ENCODE data around the gene PDS5B. TPM values are rescaled to one million over a fixed set of nuclear protein-coding genes. Genes with fewer than 3 reads are reported as not detected.

PDS5B gene
- total RNA-seq, 2 experiments from 2014 or later = 39.8 to 40.6 TPM

DNA sequence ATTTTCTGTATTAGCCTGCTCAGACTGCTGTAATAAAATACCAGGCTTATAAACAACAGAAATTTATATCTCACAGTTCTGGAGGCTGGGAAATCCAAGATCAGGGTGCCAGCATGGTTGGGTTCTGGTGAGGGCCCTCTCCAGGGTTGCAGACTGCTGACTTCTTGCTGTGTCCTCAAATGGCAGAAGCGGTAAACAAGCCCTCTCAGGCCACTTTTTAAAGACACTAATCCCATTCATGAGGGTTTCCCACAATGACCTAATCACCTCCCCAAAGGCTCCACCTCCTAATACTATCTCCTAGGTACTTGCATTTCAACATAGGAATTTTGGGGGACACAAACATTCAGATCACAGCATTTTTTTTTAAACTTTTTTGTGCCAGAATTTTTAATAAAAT lies 159.3 kb downstream of the PDS5B start:
- H3K36me3 Mint-ChIP-seq (ENCODE audit: low read depth) = peaks cover 83% of the 10 kb centered on the region
- TF ChIP-seq, protein P1, sequence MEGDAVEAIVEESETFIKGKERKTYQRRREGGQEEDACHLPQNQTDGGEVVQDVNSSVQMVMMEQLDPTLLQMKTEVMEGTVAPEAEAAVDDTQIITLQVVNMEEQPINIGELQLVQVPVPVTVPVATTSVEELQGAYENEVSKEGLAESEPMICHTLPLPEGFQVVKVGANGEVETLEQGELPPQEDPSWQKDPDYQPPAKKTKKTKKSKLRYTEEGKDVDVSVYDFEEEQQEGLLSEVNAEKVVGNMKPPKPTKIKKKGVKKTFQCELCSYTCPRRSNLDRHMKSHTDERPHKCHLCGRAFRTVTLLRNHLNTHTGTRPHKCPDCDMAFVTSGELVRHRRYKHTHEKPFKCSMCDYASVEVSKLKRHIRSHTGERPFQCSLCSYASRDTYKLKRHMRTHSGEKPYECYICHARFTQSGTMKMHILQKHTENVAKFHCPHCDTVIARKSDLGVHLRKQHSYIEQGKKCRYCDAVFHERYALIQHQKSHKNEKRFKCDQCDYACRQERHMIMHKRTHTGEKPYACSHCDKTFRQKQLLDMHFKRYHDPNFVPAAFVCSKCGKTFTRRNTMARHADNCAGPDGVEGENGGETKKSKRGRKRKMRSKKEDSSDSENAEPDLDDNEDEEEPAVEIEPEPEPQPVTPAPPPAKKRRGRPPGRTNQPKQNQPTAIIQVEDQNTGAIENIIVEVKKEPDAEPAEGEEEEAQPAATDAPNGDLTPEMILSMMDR (IDR thresholded peaks at IDR 0.05) = no peak
- no peak overlapping the region for H3K4me3 ChIP-seq (ENCODE audit: low read length)
- ChIA-PET CTCF (no interaction called here), POLR2A (no interaction called here)
- intact Hi-C loops (cut with DNase I, micrococcal nuclease) = no loop called here
- H3K9me3 Mint-ChIP-seq = no peaks in the 10 kb centered on the region
- H3K27me3 Mint-ChIP-seq = no peaks in the 10 kb centered on the region
- no peaks in the 10 kb centered on the region for H3K27me3 ChIP-seq (ENCODE audit: control insufficient read depth in 1 of 2, insufficient read depth in 2 of 2, low read length in 2 of 2)
- no peak overlapping the region for H3K4me3 Mint-ChIP-seq
- H3K4me1 Mint-ChIP-seq (ENCODE audit: low read depth) = peaks cover 4% of the 10 kb centered on the region
- H3K27ac ChIP-seq (ENCODE audit: low read depth in 1 of 2, low read length in 2 of 2) = no peak overlapping the region
- no peak for DNase-seq
- ATAC-seq (ENCODE audit: poor library complexity) = no peak
- H3K36me3 ChIP-seq (ENCODE audit: insufficient read depth, low read length) = peaks cover 36% of the 10 kb centered on the region
- H3K27ac Mint-ChIP-seq = no peak overlapping the region
- no peaks in the 10 kb centered on the region for H3K9me3 ChIP-seq (ENCODE audit: control insufficient read depth in 1 of 2, insufficient read depth in 1 of 2, low read length in 2 of 2)
- H3K4me1 ChIP-seq (ENCODE audit: insufficient read depth, low read length) = no peaks in the 10 kb centered on the region

- H3K4me1 ChIP-seq (ENCODE audit: insufficient read depth, low read length) = no peaks in the 10 kb centered on the region
- TF ChIP-seq, protein P1 (IDR thresholded peaks at IDR 0.05) = no peak
- CTCF ChIA-PET = no interaction called here
- Mint-ChIP-seq H3K4me3 (no peak overlapping the region), H3K9me3 (no peaks in the 10 kb centered on the region), H3K4me1 (ENCODE audit: low read depth) (peaks cover 4% of the 10 kb centered on the region), H3K27ac (no peak overlapping the region), H3K36me3 (ENCODE audit: low read depth) (peaks cover 83% of the 10 kb centered on the region), H3K27me3 (no peaks in the 10 kb centered on the region)
- DNase-seq = peak in 1 of 14 experiments; percentile 24
- intact Hi-C loops (cut with DNase I, micrococcal nuclease) = no loop called here
- ATAC-seq (ENCODE audit: poor library complexity) = no peak
- no peak overlapping the region for H3K27ac ChIP-seq (ENCODE audit: low read depth in 1 of 2, low read length in 2 of 2)
- no peak overlapping the region for H3K4me3 ChIP-seq (ENCODE audit: low read length)
- peaks cover 36% of the 10 kb centered on the region for H3K36me3 ChIP-seq (ENCODE audit: insufficient read depth, low read length)
- POLR2A ChIA-PET = no interaction called here
- H3K9me3 ChIP-seq (ENCODE audit: control insufficient read depth in 1 of 2, insufficient read depth in 1 of 2, low read length in 2 of 2) = no peaks in the 10 kb centered on the region
- H3K27me3 ChIP-seq (ENCODE audit: control insufficient read depth in 1 of 2, insufficient read depth in 2 of 2, low read length in 2 of 2) = no peaks in the 10 kb centered on the region
These were observed 160.2 kb downstream of the PDS5B start for GRCh38 chr13:32746474-32746873.

DNA sequence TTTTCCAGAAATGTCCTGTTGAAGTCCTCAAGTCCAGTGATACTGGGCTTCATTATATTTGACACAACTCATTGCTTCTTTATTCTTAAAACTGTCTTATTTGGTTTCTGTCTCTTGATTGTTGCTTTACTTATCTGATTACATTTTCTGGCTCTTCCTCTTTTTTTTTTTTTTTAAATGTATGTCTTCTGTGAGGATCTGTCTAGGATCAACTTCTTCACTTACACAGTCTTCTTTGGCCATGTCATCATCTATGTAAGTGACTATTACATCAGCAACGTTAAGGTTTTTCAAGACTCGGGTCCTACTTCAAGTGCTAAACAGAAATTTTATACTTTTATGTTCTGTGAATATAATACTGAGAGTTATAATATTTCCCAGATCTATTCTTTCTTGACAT lies 162.1 kb downstream of the PDS5B start:
- ATAC-seq (ENCODE audit: poor library complexity) = no peak
- Histone ChIP-seq H3K9me3 (ENCODE audit: control insufficient read depth in 1 of 2, insufficient read depth in 1 of 2, low read length in 2 of 2) (no peaks in the 10 kb centered on the region), H3K27ac (ENCODE audit: low read depth in 1 of 2, low read length in 2 of 2) (no peak overlapping the region), H3K4me3 (ENCODE audit: low read length) (no peak overlapping the region), H3K27me3 (ENCODE audit: control insufficient read depth in 1 of 2, insufficient read depth in 2 of 2, low read length in 2 of 2) (no peaks in the 10 kb centered on the region), H3K4me1 (ENCODE audit: insufficient read depth, low read length) (no peaks in the 10 kb centered on the region), H3K36me3 (ENCODE audit: insufficient read depth, low read length) (peaks cover 31% of the 10 kb centered on the region)
- H3K36me3 Mint-ChIP-seq (ENCODE audit: low read depth) = peaks cover 87% of the 10 kb centered on the region
- intact Hi-C loops (cut with DNase I, micrococcal nuclease) = no loop called here
- CTCF ChIA-PET = interaction anchor here (1.8 kb wide), 1 partner anchor 8 kb away, joined by 4 read pairs; no protein-coding TSS in a partner anchor
- H3K9me3 Mint-ChIP-seq = no peaks in the 10 kb centered on the region
- H3K4me3 Mint-ChIP-seq = no peak overlapping the region
- peaks cover 4% of the 10 kb centered on the region for H3K4me1 Mint-ChIP-seq (ENCODE audit: low read depth)
- H3K27me3 Mint-ChIP-seq = no peaks in the 10 kb centered on the region
- TF ChIP-seq, protein P1 (IDR thresholded peaks at IDR 0.05) = no peak
- H3K27ac Mint-ChIP-seq = no peak overlapping the region
- no peak for DNase-seq
- POLR2A ChIA-PET = no interaction called here

Data from CD4-positive, alpha-beta T cell (primary cell).